ENCODE data around the gene HYAL2. TPM values are rescaled to one million over a fixed set of nuclear protein-coding genes. Genes with fewer than 3 reads are reported as not detected.

HYAL2 gene
- total RNA-seq, 4 donors from 2014 or later, result 37.4 to 114 (median 97.2) TPM

- Histone ChIP-seq H3K4me3 (no peak overlapping the region), H3K27ac (replicated peaks in 1 of 4) (no peak overlapping the region), H3K27me3 (peaks cover 0 to 38% (median 5%) of the 10 kb centered on the region in 4 donors), H3K36me3 (peaks cover 0 to 24% (median 9%) of the 10 kb centered on the region in 4 donors), H3K4me1 (peaks cover 23 to 41% (median 35%) of the 10 kb centered on the region in 4 donors), H3K9me3 (no peaks in the 10 kb centered on the region)
- TF ChIP-seq CTCF (IDR thresholded peaks at IDR 0.05), result no peak
- no peak for TF ChIP-seq POLR2A (IDR thresholded peaks at IDR 0.05; ENCODE audit: low read depth)
- no peak for TF ChIP-seq POLR2AphosphoS5 (IDR thresholded peaks at IDR 0.05)
- TF ChIP-seq EP300 (IDR thresholded peaks at IDR 0.05), result no peak
- no peak for DNase-seq (ENCODE audit: extremely low spot score)
- intact Hi-C loops (cut with DNase I), result no loop called here
- WGBS, result 68% methylated on average over 4 of the region's 4 CpGs
These were observed 44.2 kb downstream of the HYAL2 start for GRCh38 chr3:50278123-50278879.

GRCh38 chr3:50276762-50277101 is 45.8 kb downstream of the HYAL2 start:
- no peak for DNase-seq (ENCODE audit: extremely low spot score)
- Histone ChIP-seq H3K4me3 (no peak overlapping the region), H3K27ac (replicated peaks in 1 of 4) (no peak overlapping the region), H3K4me1 (peaks cover 30 to 55% (median 46%) of the 10 kb centered on the region in 4 donors), H3K27me3 (peaks cover 0 to 40% (median 5%) of the 10 kb centered on the region in 4 donors), H3K36me3 (peaks cover 0 to 24% (median 9%) of the 10 kb centered on the region in 4 donors), H3K9me3 (no peaks in the 10 kb centered on the region)
- intact Hi-C loops (cut with DNase I), result no loop called here
- 90% methylated on average over 17 of the region's 17 CpGs for WGBS
- TF ChIP-seq EP300 (IDR thresholded peaks at IDR 0.05) (no peak), POLR2A (IDR thresholded peaks at IDR 0.05; ENCODE audit: low read depth) (no peak), CTCF (IDR thresholded peaks at IDR 0.05) (no peak)

GRCh38 chr3:50275996-50276761 is 46.4 kb downstream of the HYAL2 start:
- WGBS, result 50% methylated on average over 42 of the region's 79 CpGs
- H3K4me3 ChIP-seq, result no peak overlapping the region
- H3K4me1 ChIP-seq, result peaks cover 30 to 60% (median 46%) of the 10 kb centered on the region in 4 donors
- intact Hi-C loops (cut with DNase I), result no loop called here
- TF ChIP-seq POLR2A (IDR thresholded peaks at IDR 0.05; ENCODE audit: low read depth), result no peak
- no peak for TF ChIP-seq POLR2AphosphoS5 (IDR thresholded peaks at IDR 0.05)
- no peak for TF ChIP-seq CTCF (IDR thresholded peaks at IDR 0.05)
- TF ChIP-seq EP300 (IDR thresholded peaks at IDR 0.05), result no peak
- H3K9me3 ChIP-seq, result no peaks in the 10 kb centered on the region
- H3K27me3 ChIP-seq, result peaks cover 0 to 40% (median 5%) of the 10 kb centered on the region in 4 donors
- H3K27ac ChIP-seq (replicated peaks in 1 of 4), result no peak overlapping the region
- DNase-seq (ENCODE audit: extremely low spot score), result no peak
- H3K36me3 ChIP-seq, result peaks cover 0 to 24% (median 9%) of the 10 kb centered on the region in 4 donors

GRCh38 chr3:50275141-50275995 is 47.2 kb downstream of the HYAL2 start:
- WGBS, result 59% methylated on average over 14 of the region's 65 CpGs
- Histone ChIP-seq H3K27me3 (peaks cover 0 to 40% (median 5%) of the 10 kb centered on the region in 4 donors), H3K4me3 (peak overlapping the region in 2 of 4 donors; percentile 5 to 10), H3K9me3 (no peaks in the 10 kb centered on the region), H3K4me1 (peaks cover 30 to 65% (median 46%) of the 10 kb centered on the region in 4 donors), H3K27ac (replicated peaks in 1 of 4) (no peak overlapping the region), H3K36me3 (peaks cover 0 to 24% (median 9%) of the 10 kb centered on the region in 4 donors)
- intact Hi-C loops (cut with DNase I), result no loop called here
- TF ChIP-seq POLR2A (IDR thresholded peaks at IDR 0.05; ENCODE audit: low read depth) (no peak), CTCF (IDR thresholded peaks at IDR 0.05) (no peak), POLR2AphosphoS5 (IDR thresholded peaks at IDR 0.05) (no peak), EP300 (IDR thresholded peaks at IDR 0.05) (no peak)
- no peak for DNase-seq (ENCODE audit: extremely low spot score)
